ENCODE measurements around the gene LRFN3. TPM values are rescaled to one million over a fixed set of nuclear protein-coding genes. Genes with fewer than 3 reads are reported as not detected.

LRFN3 gene
- total RNA-seq, 1 donor from 2014 or later = 31.0 TPM

- no peak for TF ChIP-seq CTCF (IDR thresholded peaks at IDR 0.05; ENCODE audit: unreplicated experiment)
- no peak for DNase-seq (ENCODE audit: low spot score, unreplicated experiment)
- Mint-ChIP-seq H3K4me3 (ENCODE audit: low read depth) (no peak overlapping the region), H3K9me3 (ENCODE audit: low read depth) (peaks cover 6% of the 10 kb centered on the region), H3K36me3 (ENCODE audit: insufficient read depth) (no peaks in the 10 kb centered on the region), H3K4me1 (ENCODE audit: low read depth) (peaks cover 5% of the 10 kb centered on the region), H3K27ac (no peak overlapping the region), H3K27me3 (peaks cover 11% of the 10 kb centered on the region)
Measured at GRCh38 chr19:35929876-35930275, 6.3 kb upstream of the LRFN3 start.

DNA sequence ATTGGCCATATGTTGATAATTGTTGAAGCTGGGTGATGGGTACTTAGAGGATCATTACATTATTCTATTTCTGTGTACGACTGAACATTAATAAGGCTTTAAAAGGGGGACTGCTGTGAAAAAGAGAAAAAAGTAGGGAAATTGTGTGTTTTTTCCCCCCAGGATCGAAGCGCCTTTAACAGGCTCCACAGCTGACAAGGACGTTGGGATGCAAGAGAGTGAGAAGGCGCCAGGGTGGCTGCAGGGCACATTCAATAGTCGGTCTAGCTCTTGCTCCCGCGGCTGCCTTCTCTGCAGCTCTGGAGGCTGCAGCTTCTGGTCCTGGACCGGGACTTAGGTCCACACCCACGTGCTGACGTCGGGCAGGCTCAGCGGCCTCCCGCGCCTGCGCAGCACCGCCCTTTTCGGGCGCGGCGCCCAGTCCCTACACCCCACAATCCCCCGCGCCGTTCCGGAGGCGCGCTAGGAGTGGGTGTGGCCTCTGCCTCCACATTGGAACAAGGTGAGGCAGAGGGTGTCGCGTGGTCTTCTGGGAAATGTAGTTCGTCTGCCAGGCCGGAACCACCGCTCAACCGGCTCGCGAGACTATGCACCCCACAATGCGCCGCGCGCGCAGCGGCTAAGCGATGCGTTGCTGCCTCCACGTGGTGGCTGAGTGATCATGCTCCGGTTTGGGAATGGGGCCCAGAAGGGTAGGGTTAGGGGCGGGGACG, 4.9 kb upstream of the LRFN3 start:
- Mint-ChIP-seq H3K4me1 (ENCODE audit: low read depth) (peaks cover 10% of the 10 kb centered on the region), H3K9me3 (ENCODE audit: low read depth) (no peaks in the 10 kb centered on the region), H3K27me3 (peaks cover 4% of the 10 kb centered on the region), H3K4me3 (ENCODE audit: low read depth) (peak overlapping the region; percentile 56), H3K36me3 (ENCODE audit: insufficient read depth) (no peaks in the 10 kb centered on the region), H3K27ac (peak overlapping the region; percentile 42)
- peak; percentile 98 for DNase-seq (ENCODE audit: low spot score, unreplicated experiment)
- TF ChIP-seq CTCF (IDR thresholded peaks at IDR 0.05; ENCODE audit: unreplicated experiment) = peak; percentile 77

GRCh38 chr19:35931874-35932202, 4.3 kb upstream of the LRFN3 start:
- H3K4me3 Mint-ChIP-seq (ENCODE audit: low read depth) = no peak overlapping the region
- DNase-seq (ENCODE audit: low spot score, unreplicated experiment) = no peak
- no peak for TF ChIP-seq CTCF (IDR thresholded peaks at IDR 0.05; ENCODE audit: unreplicated experiment)
- H3K9me3 Mint-ChIP-seq (ENCODE audit: low read depth) = no peaks in the 10 kb centered on the region
- no peaks in the 10 kb centered on the region for H3K36me3 Mint-ChIP-seq (ENCODE audit: insufficient read depth)
- peaks cover 1% of the 10 kb centered on the region for H3K27me3 Mint-ChIP-seq
- peaks cover 10% of the 10 kb centered on the region for H3K4me1 Mint-ChIP-seq (ENCODE audit: low read depth)
- H3K27ac Mint-ChIP-seq = no peak overlapping the region

DNA sequence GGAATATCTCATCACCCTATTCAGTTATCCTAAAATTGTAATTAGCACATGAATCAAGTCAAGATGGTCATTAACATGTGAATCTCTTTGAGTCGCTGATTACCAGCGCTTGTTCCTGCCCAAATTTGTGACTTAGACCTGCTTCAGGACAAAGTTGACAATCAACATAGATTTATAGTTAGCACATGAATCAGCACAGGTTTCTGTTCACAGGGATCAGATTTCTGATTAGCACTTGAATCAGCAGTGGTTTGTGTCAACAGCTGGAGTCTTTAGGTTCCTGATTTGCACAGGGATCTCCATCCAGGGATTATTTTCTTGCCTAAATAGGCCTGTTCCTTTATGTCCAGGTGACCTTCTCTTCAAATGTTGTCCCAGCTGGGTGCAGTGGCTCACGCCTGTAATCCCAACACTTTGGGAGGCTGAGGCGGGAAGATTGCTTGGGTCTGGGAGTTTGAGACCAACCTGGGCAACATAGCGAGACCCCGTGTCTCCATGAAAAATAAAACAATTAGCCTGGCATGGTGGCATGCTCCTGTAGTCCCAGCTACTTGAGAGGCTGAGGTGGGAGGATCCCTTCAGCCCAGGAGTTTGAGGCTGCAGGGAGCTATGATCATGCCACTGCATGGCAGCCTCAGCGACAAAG, 3.8 kb upstream of the LRFN3 start:
- Mint-ChIP-seq H3K4me1 (ENCODE audit: low read depth) (peaks cover 13% of the 10 kb centered on the region), H3K36me3 (ENCODE audit: insufficient read depth) (no peaks in the 10 kb centered on the region), H3K4me3 (ENCODE audit: low read depth) (no peak overlapping the region), H3K9me3 (ENCODE audit: low read depth) (no peaks in the 10 kb centered on the region), H3K27ac (no peak overlapping the region), H3K27me3 (no peaks in the 10 kb centered on the region)
- DNase-seq (ENCODE audit: low spot score, unreplicated experiment) = no peak
- no peak for TF ChIP-seq CTCF (IDR thresholded peaks at IDR 0.05; ENCODE audit: unreplicated experiment)

- Mint-ChIP-seq H3K4me1 (ENCODE audit: low read depth) (peaks cover 23% of the 10 kb centered on the region), H3K36me3 (ENCODE audit: insufficient read depth) (peaks cover 7% of the 10 kb centered on the region), H3K27me3 (no peaks in the 10 kb centered on the region), H3K27ac (no peak overlapping the region), H3K9me3 (ENCODE audit: low read depth) (no peaks in the 10 kb centered on the region), H3K4me3 (ENCODE audit: low read depth) (peak overlapping the region; percentile 74)
- no peak for TF ChIP-seq CTCF (IDR thresholded peaks at IDR 0.05; ENCODE audit: unreplicated experiment)
- no peak for DNase-seq (ENCODE audit: low spot score, unreplicated experiment)
Measured at GRCh38 chr19:35936738-35937268, 629 bp downstream of the LRFN3 start.

Data from progenitor cell of endocrine pancreas (in vitro differentiated cells).